Measurements from ENCODE around the gene BCL6B. TPM values are rescaled to one million over a fixed set of nuclear protein-coding genes. Genes with fewer than 3 reads are reported as not detected.

BCL6B gene
- total RNA-seq, 2 experiments from 2014 or later: 1.2 to 2.4 TPM

- intact Hi-C loops (cut with micrococcal nuclease): no loop called here
- ATAC-seq (peak; percentile 56), DNase-seq (peak; percentile 75)
- Mint-ChIP-seq H3K27me3 (no peaks in the 10 kb centered on the region), H3K4me3 (peak overlapping the region; percentile 93), H3K9me3 (peaks cover 2% of the 10 kb centered on the region), H3K27ac (peak overlapping the region; percentile 96), H3K4me1 (ENCODE audit: low read depth) (peaks cover 53% of the 10 kb centered on the region), H3K36me3 (ENCODE audit: low read depth) (no peaks in the 10 kb centered on the region)
- CTCF ChIA-PET: interaction anchor here (1.0 to 2.5 kb wide), 4 partner anchors 11 to 124 kb away, joined by 3 to 22 read pairs (median 10); partner anchors contain the start of gene BCL6B
- TF ChIP-seq CTCF (IDR thresholded peaks at IDR 0.05): no peak
- POLR2A ChIA-PET: interaction anchor here (0.6 to 1.9 kb wide), 9 partner anchors 9 to 1616 kb away, joined by 3 to 18 read pairs (median 7); partner anchors contain the start of genes NUP88, PHF23 and RNASEK
Measured at GRCh38 chr17:7034955-7035590, 12.2 kb downstream of the BCL6B start.

GRCh38 chr17:7035591-7036368 is 12.9 kb downstream of the BCL6B start, which contains the start of gene SLC16A13:
Gene SLC16A13 (plus strand): TSS chr17:7036015. CDS start chr17:7036383, 368 bp downstream.
- Mint-ChIP-seq H3K36me3 (ENCODE audit: low read depth) (no peaks in the 10 kb centered on the region), H3K9me3 (peaks cover 2% of the 10 kb centered on the region), H3K4me3 (peak within 1 kb of the TSS; percentile 93), H3K27me3 (no peaks in the 10 kb centered on the region), H3K27ac (peak within 1 kb of the TSS; percentile 96), H3K4me1 (ENCODE audit: low read depth) (peaks cover 47% of the 10 kb centered on the region)
- no peak for TF ChIP-seq CTCF (IDR thresholded peaks at IDR 0.05)
- ChIA-PET POLR2A (interaction anchor here (0.6 to 1.9 kb wide), 10 partner anchors 9 to 1617 kb away, joined by 3 to 18 read pairs (median 7); partner anchors contain the start of genes NUP88, PHF23 and RNASEK), CTCF (interaction anchor here (1.0 to 2.5 kb wide), 4 partner anchors 10 to 125 kb away, joined by 3 to 22 read pairs (median 10); partner anchors contain the start of gene BCL6B)
- ATAC-seq: peak; percentile 95
- peak; percentile 99 for DNase-seq
- intact Hi-C loops (cut with micrococcal nuclease): no loop called here

- ChIA-PET POLR2A (interaction anchor here (1.4 kb wide), 1 partner anchor 26 kb away, joined by 4 read pairs; the partner anchor contains the start of gene RNASEK), CTCF (interaction anchor here (0.6 to 1.9 kb wide), 7 partner anchors 8 to 128 kb away, joined by 3 to 7 read pairs (median 3); no protein-coding TSS in a partner anchor)
- Mint-ChIP-seq H3K4me3 (peak overlapping the region; percentile 23), H3K9me3 (peaks cover 2% of the 10 kb centered on the region), H3K27me3 (no peaks in the 10 kb centered on the region), H3K36me3 (ENCODE audit: low read depth) (peaks cover 1% of the 10 kb centered on the region), H3K27ac (peak overlapping the region; percentile 16), H3K4me1 (ENCODE audit: low read depth) (peaks cover 44% of the 10 kb centered on the region)
- ATAC-seq (no peak), DNase-seq (no peak)
- intact Hi-C loops (cut with micrococcal nuclease): no loop called here
- no peak for TF ChIP-seq CTCF (IDR thresholded peaks at IDR 0.05)
Measured at GRCh38 chr17:7038025-7038862, 15.4 kb downstream of the BCL6B start.

GRCh38 chr17:7039832-7040231 is 17.0 kb downstream of the BCL6B start:
- intact Hi-C loops (cut with micrococcal nuclease): no loop called here
- ChIA-PET CTCF (interaction anchor here (0.9 to 2.9 kb wide), 6 partner anchors 12 to 125 kb away, joined by 3 to 9 read pairs (median 3); no protein-coding TSS in a partner anchor), POLR2A (interaction anchor here (1.3 kb wide), 1 partner anchor 17 kb away, joined by 3 read pairs; the partner anchor contains the start of gene BCL6B)
- Mint-ChIP-seq H3K4me3 (no peak overlapping the region), H3K27me3 (no peaks in the 10 kb centered on the region), H3K9me3 (no peaks in the 10 kb centered on the region), H3K36me3 (ENCODE audit: low read depth) (peaks cover 1% of the 10 kb centered on the region), H3K4me1 (ENCODE audit: low read depth) (peaks cover 39% of the 10 kb centered on the region), H3K27ac (no peak overlapping the region)
- ATAC-seq (no peak), DNase-seq (no peak)
- no peak for TF ChIP-seq CTCF (IDR thresholded peaks at IDR 0.05)
